AML-193 (cell line): Measurements from ENCODE around the gene SNX7.
A peak's percentile ranks its signal among the peaks of the same experiment; 100 is the strongest.

Source experiments
- DNase-seq, 2 experiments: peaks; one replicate each; lab custom pipeline; 2025; lab: John Stamatoyannopoulos, UW

Gene SNX7

DNA sequence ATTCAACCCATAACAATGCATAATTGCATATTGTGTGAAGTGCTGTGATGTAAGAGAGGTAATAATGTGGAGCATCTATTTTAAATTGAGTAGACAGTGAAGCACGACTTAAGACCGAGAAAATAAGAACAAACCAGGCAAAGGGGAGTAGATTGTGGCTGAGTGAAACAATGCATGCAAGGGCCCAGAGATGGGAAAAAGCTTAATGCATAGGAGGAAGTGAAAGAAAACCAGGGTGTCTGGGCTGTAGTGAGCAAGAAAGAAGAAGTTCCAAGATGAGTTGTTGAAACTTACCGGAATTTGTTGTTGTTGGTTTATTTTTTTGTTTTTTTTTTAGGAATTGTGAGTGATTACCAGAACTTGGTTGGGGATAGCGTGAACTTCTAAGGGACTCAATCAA, 104.7 kb downstream of the SNX7 start:
- DNase-seq = no peak

DNA sequence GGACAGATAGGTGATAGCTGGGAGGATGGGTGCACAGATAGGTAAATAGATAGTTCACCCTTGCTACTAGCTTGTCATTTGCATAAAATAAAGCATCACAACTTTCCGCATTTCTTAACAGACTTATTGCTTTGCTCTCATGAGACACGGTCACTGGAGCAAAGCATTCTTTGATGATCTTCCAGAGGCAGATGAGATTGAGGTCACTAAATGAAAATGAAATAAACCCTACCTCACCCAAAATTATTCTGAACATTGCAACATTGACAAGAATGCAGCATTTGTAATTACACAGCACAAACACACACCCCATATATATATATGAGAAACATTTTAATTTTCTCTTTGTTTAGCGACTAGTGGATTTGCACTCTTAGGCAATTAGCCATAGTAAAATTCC, 107.6 kb downstream of the SNX7 start:
- no peak for DNase-seq

DNA sequence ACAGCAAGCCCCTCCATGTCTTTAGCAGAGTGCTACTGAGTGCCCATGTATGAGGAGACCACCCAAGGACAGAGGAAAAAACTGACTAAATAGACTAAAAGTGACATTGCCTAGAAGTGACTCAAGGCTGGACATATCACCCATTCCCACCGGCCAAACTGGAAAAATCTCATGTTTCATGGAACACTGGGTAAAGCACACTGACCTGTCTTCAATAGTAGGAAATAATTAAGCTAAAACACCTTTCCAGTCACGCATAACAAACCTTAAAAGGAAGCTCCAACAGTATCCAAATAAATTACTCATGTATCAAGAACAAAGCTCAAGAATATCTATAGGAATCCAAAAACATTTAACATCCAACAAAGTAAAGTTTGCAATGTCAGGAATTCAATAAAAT, 120.4 kb downstream of the SNX7 start:
- no peak for DNase-seq

DNA sequence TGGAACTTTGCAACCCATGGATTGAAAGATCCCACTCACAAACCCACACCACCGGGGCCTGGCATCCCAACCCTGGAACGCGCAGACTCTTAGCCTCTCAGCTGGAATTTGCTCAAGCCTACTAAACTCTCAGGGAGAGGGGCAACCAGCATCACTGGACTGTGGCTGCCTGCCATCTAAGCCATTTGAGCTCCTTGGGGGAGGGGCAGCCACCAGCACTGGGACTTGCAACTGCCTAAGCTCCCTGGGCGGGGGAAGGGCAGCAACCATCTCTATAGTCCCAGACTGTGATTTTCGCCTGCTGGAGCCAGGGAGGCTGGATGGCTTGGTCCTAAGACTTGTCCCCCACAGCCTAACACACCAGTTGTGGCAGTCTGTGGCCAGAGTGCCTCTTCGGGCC, 122.3 kb downstream of the SNX7 start:
- no peak for DNase-seq

DNA sequence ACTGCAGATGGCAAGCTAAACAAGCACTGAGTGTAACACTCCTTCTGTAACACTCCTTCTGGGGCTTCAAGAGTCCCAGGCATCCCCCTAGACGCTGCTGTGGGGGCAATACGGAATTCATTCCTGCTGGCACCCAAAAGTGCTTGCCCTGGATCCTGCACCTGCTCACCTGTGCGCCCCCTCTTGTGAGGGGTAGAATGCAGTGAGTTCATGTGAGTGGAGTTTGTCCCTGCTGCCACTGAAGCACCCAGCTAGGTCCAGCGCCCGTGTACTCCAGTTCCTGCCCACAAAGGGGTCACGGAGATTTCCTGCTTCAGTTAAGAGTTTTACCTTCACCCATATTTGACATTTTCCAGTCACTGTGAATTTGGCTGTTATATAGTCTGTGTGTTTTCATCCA, 130.0 kb downstream of the SNX7 start:
- DNase-seq = no peak

DNA sequence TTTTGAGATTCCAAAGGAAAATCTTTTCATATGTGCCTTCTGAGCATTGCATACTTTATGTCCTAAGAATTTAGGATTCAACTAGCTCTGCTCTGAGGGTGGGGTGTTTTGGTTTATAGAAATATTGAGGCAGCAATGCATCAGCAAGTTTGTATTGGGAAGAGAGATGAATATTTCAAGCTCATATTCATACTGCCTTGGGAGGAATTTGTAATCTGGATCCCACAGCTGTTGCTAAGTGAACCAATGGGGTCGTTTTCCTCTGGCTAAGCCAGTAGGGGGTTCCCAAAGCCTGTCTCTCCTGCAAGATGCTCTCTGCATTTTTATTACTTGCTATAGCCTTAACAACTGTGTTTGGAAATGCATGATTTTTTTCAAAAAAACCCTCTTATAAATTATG, 130.6 kb downstream of the SNX7 start:
- DNase-seq = no peak

DNA sequence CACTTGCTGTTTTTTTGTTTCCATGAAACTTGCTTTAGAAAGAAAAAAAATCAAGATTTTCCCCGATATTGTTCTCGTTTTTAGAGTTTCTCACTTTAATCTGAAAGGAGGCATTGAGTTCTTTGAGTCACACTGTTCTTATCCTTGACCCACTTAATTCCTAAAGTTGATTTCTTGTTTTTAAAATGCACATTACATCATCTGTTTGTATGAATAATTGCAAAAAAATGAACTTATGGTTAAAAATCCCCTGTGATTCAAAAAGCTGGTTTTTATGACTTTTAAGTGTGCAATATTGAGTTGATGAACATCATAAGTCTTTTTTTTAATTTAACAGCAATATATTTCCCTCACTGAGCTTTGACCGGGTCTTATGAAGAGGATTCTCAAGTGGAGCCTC, 131.6 kb downstream of the SNX7 start:
- no peak for DNase-seq

DNA sequence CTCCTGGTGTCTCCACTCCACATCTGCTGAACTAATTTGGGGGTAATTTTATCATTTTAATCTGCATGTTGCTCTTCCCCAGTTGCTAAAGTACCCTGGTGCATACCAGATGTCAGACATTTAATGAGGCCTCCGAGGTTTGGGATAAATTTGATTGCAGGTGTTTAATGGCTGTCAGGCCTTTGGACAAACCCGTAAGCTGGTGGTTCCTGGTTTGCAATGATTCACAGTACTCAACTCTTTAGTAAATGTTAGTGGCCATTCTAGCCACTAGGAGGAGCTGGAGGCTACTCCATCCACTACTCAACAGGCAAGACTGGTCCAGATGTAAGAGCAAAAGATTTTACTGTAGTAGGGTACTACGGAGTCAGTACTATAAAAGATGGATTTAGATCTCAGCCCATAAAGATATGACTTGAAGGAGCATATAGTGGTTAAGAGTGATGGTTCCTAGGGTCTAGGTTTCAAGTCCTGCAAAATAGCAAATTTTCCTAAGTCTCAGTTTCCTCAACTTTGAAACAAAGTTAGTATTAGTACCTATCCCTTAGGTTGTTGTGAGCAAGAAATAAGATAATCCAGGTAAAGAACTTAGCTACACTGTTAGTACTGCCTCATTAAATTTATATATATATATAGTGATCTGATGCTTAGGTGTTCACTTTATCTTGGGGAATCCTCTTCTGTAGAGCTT, 132.8 kb downstream of the SNX7 start:
- peak; percentile 47 to 49 for DNase-seq

DNA sequence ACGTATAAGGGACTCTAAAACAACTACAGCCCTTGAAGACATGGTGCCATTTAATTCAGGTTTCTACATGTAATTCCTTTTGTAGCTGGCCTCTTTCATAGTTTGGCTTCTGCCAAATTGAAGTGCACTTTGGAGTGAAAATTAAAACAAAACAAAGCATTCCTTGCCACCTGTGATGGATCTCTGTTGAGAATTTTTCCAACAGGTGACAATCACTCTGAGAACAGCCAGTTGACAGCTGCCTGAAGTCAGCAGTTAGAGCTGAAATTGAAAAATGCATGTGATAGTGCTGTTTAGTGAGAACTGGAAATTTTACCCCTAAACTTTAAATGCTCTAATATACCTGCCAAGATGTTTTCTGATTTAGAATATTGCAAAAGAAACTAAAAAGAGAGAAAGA, 134.5 kb downstream of the SNX7 start:
- no peak for DNase-seq

DNA sequence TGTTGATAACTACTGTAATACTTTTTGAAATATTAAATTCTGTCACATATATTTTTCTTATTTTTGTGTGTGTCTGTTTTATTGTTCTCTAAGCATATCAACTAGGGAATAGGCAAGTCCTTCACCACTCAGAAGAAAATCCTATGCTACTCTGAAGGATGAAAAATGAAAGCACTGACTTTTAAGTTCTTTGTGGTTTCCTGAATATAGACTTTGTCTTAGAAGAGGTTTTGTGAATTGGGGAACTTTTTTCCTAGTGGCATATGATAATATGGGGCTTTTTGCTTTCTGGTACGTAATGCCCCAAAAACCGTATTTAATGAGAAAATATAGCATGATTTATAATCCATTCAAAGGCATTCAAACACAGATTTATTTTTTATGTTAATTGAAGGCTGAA, 136.0 kb downstream of the SNX7 start:
- DNase-seq = no peak
